ENCODE measurements around the gene GLA.

DNA sequence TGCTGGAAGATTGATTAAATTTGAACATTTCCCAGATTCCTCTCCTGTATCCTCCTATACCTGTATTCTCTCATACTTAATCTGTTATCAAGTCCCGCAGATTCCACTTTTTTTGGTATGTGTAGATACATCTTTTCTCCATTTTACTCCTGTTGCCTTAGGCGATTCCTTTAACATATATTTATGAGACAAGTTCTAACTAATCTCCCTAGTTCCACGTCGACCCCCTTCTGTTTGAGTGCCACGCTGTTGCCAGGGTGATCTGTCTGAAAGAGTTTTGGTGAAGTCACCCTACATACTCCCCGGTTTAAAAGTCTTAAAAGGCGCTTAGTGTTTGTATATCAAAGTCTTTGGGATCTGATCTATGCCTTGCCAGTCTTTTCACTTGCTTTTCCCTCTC is 2.7 kb upstream of the GLA start:
- TF ChIP-seq, protein P1, sequence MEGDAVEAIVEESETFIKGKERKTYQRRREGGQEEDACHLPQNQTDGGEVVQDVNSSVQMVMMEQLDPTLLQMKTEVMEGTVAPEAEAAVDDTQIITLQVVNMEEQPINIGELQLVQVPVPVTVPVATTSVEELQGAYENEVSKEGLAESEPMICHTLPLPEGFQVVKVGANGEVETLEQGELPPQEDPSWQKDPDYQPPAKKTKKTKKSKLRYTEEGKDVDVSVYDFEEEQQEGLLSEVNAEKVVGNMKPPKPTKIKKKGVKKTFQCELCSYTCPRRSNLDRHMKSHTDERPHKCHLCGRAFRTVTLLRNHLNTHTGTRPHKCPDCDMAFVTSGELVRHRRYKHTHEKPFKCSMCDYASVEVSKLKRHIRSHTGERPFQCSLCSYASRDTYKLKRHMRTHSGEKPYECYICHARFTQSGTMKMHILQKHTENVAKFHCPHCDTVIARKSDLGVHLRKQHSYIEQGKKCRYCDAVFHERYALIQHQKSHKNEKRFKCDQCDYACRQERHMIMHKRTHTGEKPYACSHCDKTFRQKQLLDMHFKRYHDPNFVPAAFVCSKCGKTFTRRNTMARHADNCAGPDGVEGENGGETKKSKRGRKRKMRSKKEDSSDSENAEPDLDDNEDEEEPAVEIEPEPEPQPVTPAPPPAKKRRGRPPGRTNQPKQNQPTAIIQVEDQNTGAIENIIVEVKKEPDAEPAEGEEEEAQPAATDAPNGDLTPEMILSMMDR (IDR thresholded peaks at IDR 0.05; ENCODE audit: low read depth, low read length, poor library complexity, severe bottlenecking), result no peak
- no peak for TF ChIP-seq EZH2phosphoT487 (IDR thresholded peaks at IDR 0.05; ENCODE audit: borderline replicate concordance, low read length)
